CD4-positive, alpha-beta T cell treated with Interleukin-4 for 1 hour (primary cell): ENCODE data around the gene CD200R1L.
A peak's percentile ranks its signal among the peaks of the same experiment; 100 is the strongest.
"Not testable (repeated sequence)": the region's sequence is repeated elsewhere in the genome, so short reads cannot be mapped to it uniquely, and the experiment has no call there.

Experiments
- DNase-seq, 2 donors: peaks; one replicate each; pipeline ENCODE4 v3.0.0-alpha.2; 2020 to 2022

The CD200R1L gene

GRCh38 chr3:112846764-112847163 is at the start of gene CD200R1L:
Gene CD200R1L (minus strand): TSS chr3:112846864. CDS start chr3:112829367, 17,497 bp downstream.
- DNase-seq = no peak

- DNase-seq = no peak
These were observed 47.6 kb upstream of the CD200R1L start for GRCh38 chr3:112894258-112894657.

- DNase-seq = no peak
These were observed 42.7 kb upstream of the CD200R1L start for GRCh38 chr3:112889357-112889756.

GRCh38 chr3:112888381-112889085 is 41.9 kb upstream of the CD200R1L start:
- DNase-seq = no peak

- no peak for DNase-seq
These were observed 38.1 kb upstream of the CD200R1L start for GRCh38 chr3:112884678-112885290.

- no peak for DNase-seq
These were observed 35.2 kb upstream of the CD200R1L start for GRCh38 chr3:112881891-112882290.

GRCh38 chr3:112875561-112875960 is 28.9 kb upstream of the CD200R1L start:
- no peak for DNase-seq

- DNase-seq = no peak
These were observed 28.1 kb upstream of the CD200R1L start for GRCh38 chr3:112874725-112875124.

GRCh38 chr3:112873632-112874031 is 27.0 kb upstream of the CD200R1L start:
- no peak for DNase-seq

GRCh38 chr3:112871735-112872134 is 25.1 kb upstream of the CD200R1L start:
- no peak for DNase-seq

GRCh38 chr3:112865757-112866156 is 19.1 kb upstream of the CD200R1L start:
- DNase-seq = no peak

- DNase-seq = peak in 1 of 2 donors; percentile 21
These were observed 14.2 kb upstream of the CD200R1L start for GRCh38 chr3:112860898-112861297.

GRCh38 chr3:112858410-112859069 is 11.9 kb upstream of the CD200R1L start:
- DNase-seq = peak; percentile 26 to 32

- DNase-seq = peak in 1 of 2 donors; percentile 28
These were observed 10.9 kb upstream of the CD200R1L start for GRCh38 chr3:112857526-112857925.

GRCh38 chr3:112856537-112856936 is 9.9 kb upstream of the CD200R1L start:
- peak; percentile 27 to 64 for DNase-seq

GRCh38 chr3:112855883-112856282 is 9.2 kb upstream of the CD200R1L start:
- DNase-seq = no peak

GRCh38 chr3:112855074-112855473 is 8.4 kb upstream of the CD200R1L start:
- DNase-seq = not testable (repeated sequence)

GRCh38 chr3:112848196-112848595 is 1.5 kb upstream of the CD200R1L start:
- DNase-seq = peak in 1 of 2 donors; percentile 47

- peak; percentile 28 to 63 for DNase-seq
These were observed 1.0 kb upstream of the CD200R1L start for GRCh38 chr3:112847692-112848091.

- DNase-seq = no peak
These were observed 892 bp downstream of the CD200R1L start for GRCh38 chr3:112845772-112846171.

GRCh38 chr3:112829046-112829445 is 17.6 kb downstream of the CD200R1L start:
- DNase-seq = no peak

GRCh38 chr3:112822064-112823055 is 24.3 kb downstream of the CD200R1L start:
- no peak for DNase-seq

GRCh38 chr3:112818289-112818688 is 28.4 kb downstream of the CD200R1L start:
- no peak for DNase-seq
